H1 (cell line): ENCODE measurements around the gene SNORC. TPM values are rescaled to one million over a fixed set of nuclear protein-coding genes. Genes with fewer than 3 reads are reported as not detected.

Experiments
- CTCF ChIA-PET: fragments of 300-600 bp; sonication (Branson Sonifier 250); formaldehyde crosslinking; loops from one replicate; lab custom pipeline; 2021; ENCODE audit not compliant: partially characterized antibody; lab: Charles Lee
- POLR2A ChIA-PET: fragments of 300-600 bp; sonication (Branson Sonifier 250); formaldehyde crosslinking; loops from one replicate; lab custom pipeline; 2021; ENCODE audit warnings: inconsistent platforms; ENCODE audit not compliant: partially characterized antibody; lab: Charles Lee
- DNase-seq, 2 experiments: peaks; one replicate each; pipeline versions ENCODE4 v3.0.0 to v3.0.0-alpha.2; 2010 to 2022; ENCODE audit warnings: low spot score in 2 of 2, low read depth in 1 of 2, mixed read lengths in 1 of 2
- FAIRE-seq: peaks from 2 replicates; lab custom pipeline; 2011; peaks lifted over from hg19 to GRCh38; lab: Jason Lieb, UNC
- H2AFZ ChIP-seq: 2 replicates; pipeline ENCODE4 v1.8.1; 2012; ENCODE audit warnings: low read length, inconsistent platforms
- H2AK5ac ChIP-seq: 2 replicates; pipeline ENCODE4 v1.6.1; 2013; ENCODE audit warnings: low read depth, low read length
- H2BK120ac ChIP-seq: replicated peaks from 2 replicates; pipeline ENCODE3; 2013; ENCODE audit warnings: low read depth, low read length, inconsistent platforms
- H2BK12ac ChIP-seq: 2 replicates; pipeline ENCODE4 v1.6.1; 2013; ENCODE audit warnings: low read depth, low read length
- H2BK15ac ChIP-seq: 2 replicates; pipeline ENCODE4 v1.6.1; 2013; ENCODE audit warnings: low read length
- H2BK20ac ChIP-seq: 2 replicates; pipeline ENCODE4 v1.6.1; 2013; ENCODE audit warnings: low read length
- H2BK5ac ChIP-seq: 2 replicates; pipeline ENCODE4 v1.6.1; 2013; ENCODE audit warnings: low read depth, low read length
- H3K14ac ChIP-seq: 2 replicates; pipeline ENCODE4 v1.6.1; 2013; ENCODE audit warnings: inconsistent platforms; ENCODE audit not compliant: insufficient read length
- H3K18ac ChIP-seq: 2 replicates; pipeline ENCODE4 v1.6.1; 2013; ENCODE audit warnings: low read length; ENCODE audit errors: extremely low read depth
- H3K23ac ChIP-seq: 2 replicates; pipeline ENCODE4 v1.6.1; 2013; ENCODE audit warnings: inconsistent platforms; ENCODE audit not compliant: insufficient read length
- H3K23me2 ChIP-seq: 2 replicates; pipeline ENCODE4 v1.6.1; 2013; ENCODE audit warnings: low read depth, low read length
- H3K27ac ChIP-seq: 2 replicates; pipeline ENCODE4 v1.6.1; 2011; ENCODE audit warnings: low read depth, low read length, inconsistent platforms
- H3K27me3 ChIP-seq, 4 experiments: replicated peaks in 1 of 4; 1 replicate in 1 of 4; 2 replicates in 3 of 4; pipeline versions ENCODE4 v1.6.1 to v1.8.1; 2011 to 2013; ENCODE audit warnings: low read length in 3 of 4, mild to moderate bottlenecking in 3 of 4, inconsistent platforms in 2 of 4, mixed read lengths in 2 of 4, moderate library complexity in 1 of 4; ENCODE audit not compliant: control insufficient read depth in 3 of 4, insufficient read depth in 3 of 4; ENCODE audit errors: extremely low read depth in 1 of 4
- H3K36me3 ChIP-seq, 4 experiments: 2 replicates each; pipeline versions ENCODE4 v1.6.1 to v1.8.1; 2011 to 2013; ENCODE audit warnings: mild to moderate bottlenecking in 4 of 4, low read length in 3 of 4, moderate library complexity in 2 of 4, control low read depth in 1 of 4, inconsistent platforms in 1 of 4; ENCODE audit not compliant: insufficient read depth in 4 of 4, control insufficient read depth in 2 of 4
- H3K4ac ChIP-seq: replicated peaks from 2 replicates; pipeline ENCODE3; 2013; ENCODE audit warnings: low read length, low read depth, mixed read lengths, inconsistent platforms; ENCODE audit not compliant: insufficient read length
- H3K4me1 ChIP-seq, 4 experiments: replicated peaks in 1 of 4; 1 replicate in 1 of 4; 2 replicates in 3 of 4; pipeline versions ENCODE4 v1.6.1 to v1.8.1; 2011 to 2013; ENCODE audit warnings: low read length in 3 of 4, inconsistent platforms in 2 of 4, mixed read lengths in 1 of 4; ENCODE audit not compliant: insufficient read depth in 4 of 4, control insufficient read depth in 3 of 4
- H3K4me2 ChIP-seq, 2 experiments: 2 replicates each; pipeline versions ENCODE4 v1.6.1 to v1.8.1; 2011 to 2013; ENCODE audit warnings: low read depth in 2 of 2, low read length in 2 of 2, control low read depth in 1 of 2, inconsistent platforms in 1 of 2, mild to moderate bottlenecking in 1 of 2; ENCODE audit not compliant: insufficient read depth in 1 of 2
- H3K4me3 ChIP-seq, 4 experiments: fragments of 200-600, 300-600 bp in 1 of 4; sonication (generic), shearing (Covaris generic), sonication (Bioruptor Twin) in 1 of 4; 2 replicates each; pipeline versions ENCODE4 v1.5.1 to v1.8.1; 2011 to 2016; ENCODE audit warnings: low read length in 4 of 4, low read depth in 3 of 4, control low read depth in 2 of 4, inconsistent platforms in 2 of 4, mild to moderate bottlenecking in 2 of 4, mixed read lengths in 1 of 4, moderate library complexity in 1 of 4; ENCODE audit not compliant: insufficient read depth in 2 of 4; ENCODE audit errors: extremely low read depth in 1 of 4
- H3K56ac ChIP-seq: replicated peaks from 2 replicates; pipeline ENCODE3; 2013; ENCODE audit warnings: low read depth, mild to moderate bottlenecking, mixed read lengths, low read length, inconsistent platforms; ENCODE audit not compliant: insufficient read length
- H3K79me1 ChIP-seq: 2 replicates; pipeline ENCODE4 v1.6.1; 2013; ENCODE audit warnings: low read depth, low read length, control low read depth
- H3K79me2 ChIP-seq, 2 experiments: 2 replicates each; pipeline versions ENCODE4 v1.6.1 to v1.8.1; 2012 to 2013; ENCODE audit warnings: low read length in 2 of 2, mild to moderate bottlenecking in 2 of 2, inconsistent platforms in 1 of 2; ENCODE audit not compliant: insufficient read depth in 2 of 2, control insufficient read depth in 1 of 2
- H3K9ac ChIP-seq, 4 experiments: replicated peaks in 1 of 4; 1 replicate in 1 of 4; 2 replicates in 3 of 4; pipeline versions ENCODE4 v1.6.1 to v1.8.1; 2011 to 2013; ENCODE audit warnings: low read depth in 3 of 4, low read length in 3 of 4, control low read depth in 2 of 4, mild to moderate bottlenecking in 2 of 4, moderate library complexity in 2 of 4, inconsistent platforms in 1 of 4; ENCODE audit errors: extremely low read depth in 1 of 4
- H3K9me3 ChIP-seq, 2 experiments: 2 replicates each; pipeline versions ENCODE4 v1.6.1 to v1.8.1; 2012 to 2013; ENCODE audit warnings: mild to moderate bottlenecking in 2 of 2, moderate library complexity in 2 of 2, control low read depth in 1 of 2, inconsistent platforms in 1 of 2, low read depth in 1 of 2, low read length in 1 of 2, mixed read lengths in 1 of 2; ENCODE audit not compliant: insufficient read depth in 2 of 2
- H4K20me1 ChIP-seq, 2 experiments: replicated peaks in 1 of 2; 2 replicates each; pipeline versions ENCODE3 to v1.8.1; 2011 to 2013; ENCODE audit warnings: inconsistent platforms in 2 of 2, low read length in 2 of 2, mild to moderate bottlenecking in 1 of 2; ENCODE audit not compliant: insufficient read depth in 2 of 2, control insufficient read depth in 1 of 2
- H4K5ac ChIP-seq: 2 replicates; pipeline ENCODE4 v1.6.1; 2013; ENCODE audit warnings: low read length, low read depth, mixed read lengths, inconsistent platforms; ENCODE audit not compliant: insufficient read length
- H4K8ac ChIP-seq: 2 replicates; pipeline ENCODE4 v1.8.0; 2013; ENCODE audit warnings: mild to moderate bottlenecking, moderate library complexity, low read length, inconsistent platforms; ENCODE audit not compliant: insufficient read depth; ENCODE audit errors: extremely low read depth
- H4K91ac ChIP-seq: replicated peaks from 2 replicates; pipeline ENCODE3; 2013; ENCODE audit warnings: low read length, mixed read lengths, inconsistent platforms; ENCODE audit not compliant: insufficient read length
- BACH1 ChIP-seq: IDR thresholded peaks from 2 replicates; pipeline ENCODE4 v1.6.1; 2012; ENCODE audit warnings: low read length, improper control_type of control experiment
- CTCF ChIP-seq, 3 experiments: IDR thresholded peaks; 1 replicate in 2 of 3; 2 replicates in 1 of 3; pipeline versions ENCODE4 v1.5.1 to v1.6.1; 2011; ENCODE audit warnings: low read length in 3 of 3, mild to moderate bottlenecking in 3 of 3, inconsistent platforms in 2 of 3, low read depth in 1 of 3, moderate library complexity in 1 of 3; ENCODE audit not compliant: insufficient read depth in 1 of 3; ENCODE audit errors: control extremely low read depth in 1 of 3
- MAX ChIP-seq: IDR thresholded peaks from 2 replicates; pipeline ENCODE4 v1.6.1; 2012; ENCODE audit warnings: inconsistent platforms
- NANOG ChIP-seq: IDR thresholded peaks from 2 replicates; pipeline ENCODE4 v1.6.1; 2011; ENCODE audit warnings: low read length, low read depth, mild to moderate bottlenecking, inconsistent platforms; ENCODE audit not compliant: insufficient read depth, poor library complexity, severe bottlenecking
- RAD21 ChIP-seq, 2 experiments: IDR thresholded peaks in 1 of 2; conservative IDR thresholded peaks in 1 of 2; 2 replicates each; pipeline ENCODE4 v1.6.1; 2011; ENCODE audit warnings: low read depth in 2 of 2, low read length in 2 of 2, improper control_type of control experiment in 1 of 2, inconsistent platforms in 1 of 2, mild to moderate bottlenecking in 1 of 2, moderate library complexity in 1 of 2
- SP1 ChIP-seq: IDR thresholded peaks from 2 replicates; pipeline ENCODE4 v1.6.1; 2011; ENCODE audit warnings: low read depth, low read length
- WGBS, 2 experiments: shearing (Covaris generic) in 1 of 2; methylation state at CpG; one replicate each; pipeline versions ENCODE4 v1.1.6 to v1.1.7; 2013 to 2015; ENCODE audit warnings: low lambda C conversion rate in 2 of 2, mixed read lengths in 2 of 2, inconsistent platforms in 1 of 2, low coverage in 1 of 2, missing lambda C conversion rate in 1 of 2; ENCODE audit not compliant: insufficient replicate concordance in 2 of 2, insufficient coverage in 1 of 2, insufficient read length in 1 of 2; ENCODE audit errors: extremely low coverage in 1 of 2, missing lambda C conversion rate in 1 of 2; 5-methylcytosine and 5-hydroxymethylcytosine counted together
- polyA plus RNA-seq, 7 experiments: library from polyadenylated mRNA; depleted of rRNA in 3 of 7; stranded (reverse) in 5 of 7; unstranded in 2 of 7; fragments of >200 nt in 5 of 7; fragments of 200-250 nt in 2 of 7; gene quantifications; 1 replicate in 5 of 7; 2 replicates in 1 of 7; 4 replicates in 1 of 7; pipeline versions ENCODE4 v1.2.1 to v1.2.3, GENCODE V29; 2011 to 2013; ENCODE audit warnings: missing spikeins in 2 of 7, mixed read lengths in 2 of 7
- total RNA-seq: library from RNA; stranded (reverse); fragmentation: NEBNext Ultra II Directional; extraction: Animal tissue kit (Norgen Biotek cat#: 25700); gene quantifications from 2 replicates; pipeline ENCODE4 v1.2.1, GENCODE V29; 2021
- TF ChIP-seq, protein P1 (sequence below): IDR thresholded peaks from 2 replicates; pipeline ENCODE4 v1.6.1; 2012; ENCODE audit warnings: inconsistent platforms

SNORC gene
- total and polyA plus RNA-seq, 2 of the 8 experiments (the other 6 are each of a cell fraction or from before 2014, with no cell fraction given): 1.6 to 1.8 TPM

DNA sequence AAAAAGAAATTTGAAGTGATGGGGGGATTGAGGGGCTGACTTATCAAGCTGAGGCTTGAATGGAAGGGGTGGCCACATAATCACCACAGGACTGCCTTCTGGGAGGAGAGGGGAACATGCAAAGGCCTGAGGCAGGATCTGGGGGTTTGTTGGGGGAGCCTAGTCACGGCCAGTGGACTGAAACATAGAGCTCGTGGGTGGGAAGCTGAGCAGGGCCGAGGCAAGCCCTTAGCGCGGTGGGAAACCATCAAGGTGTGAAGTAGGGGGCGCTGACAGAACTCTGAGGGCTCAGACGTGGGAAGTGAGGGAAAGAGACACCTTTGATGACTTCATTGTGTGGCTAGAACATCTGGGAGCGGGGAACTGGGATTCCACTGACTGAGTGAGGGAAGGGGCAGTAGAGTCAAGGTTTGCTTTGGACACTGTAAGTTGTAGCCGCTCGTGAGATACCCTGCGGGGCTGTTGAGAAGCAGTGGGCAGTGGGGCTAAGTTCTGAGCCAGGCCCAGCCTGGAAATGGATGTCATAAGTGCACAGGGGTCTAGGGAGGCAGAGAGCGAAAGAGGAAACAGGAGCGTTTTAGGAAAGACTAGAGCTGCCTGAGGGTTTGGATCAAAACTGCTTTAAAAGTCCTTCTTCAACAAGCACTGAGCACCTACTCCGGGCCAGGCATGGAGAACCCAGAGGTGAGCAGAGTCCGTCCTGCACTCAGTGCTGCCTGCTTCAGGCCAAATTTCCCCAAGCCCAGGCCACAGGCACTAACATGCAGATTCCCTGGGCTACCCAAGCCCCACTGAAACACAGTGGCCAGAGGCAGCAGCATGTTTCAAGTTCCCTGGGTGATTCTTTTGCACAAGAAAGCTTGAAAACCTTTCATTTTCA lies 686 bp upstream of the SNORC start:
- H3K4me3 ChIP-seq: no peak overlapping the region
- peak in 1 of 2 experiments; percentile 50 for DNase-seq
- no peak overlapping the region for H3K23ac ChIP-seq
- H3K79me2 ChIP-seq: no peaks in the 10 kb centered on the region
- no peak overlapping the region for H2BK15ac ChIP-seq
- 72% methylated on average over 15 of the region's 15 CpGs; no CpG with 5 or more reads in 1 of the 2 experiments for WGBS, 2 experiments
- no peak overlapping the region for H2AFZ ChIP-seq
- no peak overlapping the region for H2BK120ac ChIP-seq
- TF ChIP-seq MAX: peak; percentile 65
- TF ChIP-seq SP1: no peak
- peak; percentile 19 for TF ChIP-seq NANOG
- TF ChIP-seq RAD21 (IDR thresholded peaks at IDR 0.05 in 1 of 2, conservative IDR thresholded peaks at IDR 0.05 in 1 of 2; ENCODE audit: low read depth in 2 of 2, low read length in 2 of 2): peak; percentile 37 to 58
- TF ChIP-seq CTCF (IDR thresholded peaks at IDR 0.05; ENCODE audit: control extremely low read depth in 1 of 3, insufficient read depth in 1 of 3, low read depth in 1 of 3, low read length in 3 of 3): peak in 2 of 3 experiments; percentile 38 to 39; a peak in 3 of 4 replicates
- TF ChIP-seq BACH1: no peak
- TF ChIP-seq, protein P1, sequence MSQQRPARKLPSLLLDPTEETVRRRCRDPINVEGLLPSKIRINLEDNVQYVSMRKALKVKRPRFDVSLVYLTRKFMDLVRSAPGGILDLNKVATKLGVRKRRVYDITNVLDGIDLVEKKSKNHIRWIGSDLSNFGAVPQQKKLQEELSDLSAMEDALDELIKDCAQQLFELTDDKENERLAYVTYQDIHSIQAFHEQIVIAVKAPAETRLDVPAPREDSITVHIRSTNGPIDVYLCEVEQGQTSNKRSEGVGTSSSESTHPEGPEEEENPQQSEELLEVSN: peak; percentile 94
- POLR2A ChIA-PET: interaction anchor here (1.5 kb wide), 1 partner anchor 17 kb away, joined by 3 read pairs; no protein-coding TSS in a partner anchor
- no peak overlapping the region for H3K27ac ChIP-seq
- no peak overlapping the region for H4K8ac ChIP-seq
- H4K91ac ChIP-seq: no peak overlapping the region
- no peak overlapping the region for H3K14ac ChIP-seq
- H3K36me3 ChIP-seq: no peaks in the 10 kb centered on the region
- no peak for FAIRE-seq
- CTCF ChIA-PET: interaction anchor here (0.6 to 3.0 kb wide), 9 partner anchors 16 to 440 kb away, joined by 3 to 13 read pairs (median 4); no protein-coding TSS in a partner anchor
- no peak overlapping the region for H2BK20ac ChIP-seq
- no peaks in the 10 kb centered on the region for H3K27me3 ChIP-seq
- no peak overlapping the region for H3K18ac ChIP-seq
- H3K9me3 ChIP-seq: no peaks in the 10 kb centered on the region
- no peak overlapping the region for H3K56ac ChIP-seq
- no peak overlapping the region for H2BK5ac ChIP-seq
- H4K5ac ChIP-seq: no peak overlapping the region
- H3K4me1 ChIP-seq: no peaks in the 10 kb centered on the region; a peak in 1 of 7 replicates
- H3K23me2 ChIP-seq: no peaks in the 10 kb centered on the region
- no peak overlapping the region for H3K4ac ChIP-seq
- H3K4me2 ChIP-seq: no peak overlapping the region
- no peak overlapping the region for H2BK12ac ChIP-seq
- no peak overlapping the region for H3K9ac ChIP-seq
- H4K20me1 ChIP-seq: no peaks in the 10 kb centered on the region
- H3K79me1 ChIP-seq: no peaks in the 10 kb centered on the region
- H2AK5ac ChIP-seq: no peak overlapping the region
